GM19468 (cell line): ENCODE measurements around the gene DPEP1.
"Not testable (repeated sequence)": the region's sequence is repeated elsewhere in the genome, so short reads cannot be mapped to it uniquely, and the experiment has no call there.

Experiments used
- ATAC-seq: cut with Tn5 transposase; IDR thresholded peaks from one replicate; pipeline ENCODE4 v1.9.1; 2021; ENCODE audit warnings: mild to moderate bottlenecking, moderate library complexity, moderate number of reproducible peaks; ENCODE audit not compliant: unreplicated experiment; ENCODE audit errors: extremely low read depth

DPEP1 gene

DNA sequence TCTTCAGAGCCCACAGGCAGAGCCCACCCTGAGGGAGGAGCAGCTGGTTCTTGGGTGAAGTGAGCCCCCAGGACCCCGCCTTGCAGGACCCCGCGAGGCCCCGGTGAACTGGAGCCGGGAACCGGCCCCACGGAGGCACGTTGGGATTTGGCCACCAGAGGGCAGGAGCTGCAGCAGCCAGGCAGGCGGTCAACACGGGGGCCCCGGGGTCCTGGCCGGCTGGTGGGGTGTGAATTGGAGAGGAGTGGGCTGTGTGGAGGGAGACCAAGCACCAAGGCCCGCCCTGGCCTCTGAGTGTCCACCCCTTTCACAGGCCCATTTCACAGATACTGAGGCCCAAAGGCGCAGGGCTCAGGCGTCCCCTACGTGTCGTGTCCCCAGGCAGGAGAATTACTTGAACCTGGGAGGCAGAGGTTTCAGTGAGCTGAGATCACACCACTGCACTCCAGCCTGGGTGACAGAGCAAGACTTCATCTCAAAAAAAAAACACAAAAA lies 2.2 kb downstream of the DPEP1 start:
- ATAC-seq: no peak

DNA sequence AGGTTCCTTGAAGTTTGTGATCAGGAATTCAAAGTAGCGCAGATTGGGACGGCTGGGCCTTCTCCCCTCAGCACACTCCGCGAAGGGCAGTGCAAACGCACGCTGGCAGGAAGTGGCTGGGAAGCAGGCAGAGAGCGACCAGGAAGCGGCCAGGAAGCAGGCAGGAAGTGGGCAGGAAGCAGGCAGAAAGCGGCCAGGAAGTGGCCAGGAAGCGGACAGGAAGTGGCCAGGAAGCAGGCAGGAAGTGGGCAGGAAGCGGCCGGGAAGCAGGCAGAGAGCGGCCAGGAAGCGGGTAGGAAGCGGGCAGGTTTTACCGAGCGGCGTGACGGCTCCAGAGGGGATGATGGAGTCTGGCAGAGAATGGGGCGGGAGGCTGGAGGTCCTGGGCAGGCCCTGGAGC lies 3.2 kb downstream of the DPEP1 start:
- no peak for ATAC-seq

DNA sequence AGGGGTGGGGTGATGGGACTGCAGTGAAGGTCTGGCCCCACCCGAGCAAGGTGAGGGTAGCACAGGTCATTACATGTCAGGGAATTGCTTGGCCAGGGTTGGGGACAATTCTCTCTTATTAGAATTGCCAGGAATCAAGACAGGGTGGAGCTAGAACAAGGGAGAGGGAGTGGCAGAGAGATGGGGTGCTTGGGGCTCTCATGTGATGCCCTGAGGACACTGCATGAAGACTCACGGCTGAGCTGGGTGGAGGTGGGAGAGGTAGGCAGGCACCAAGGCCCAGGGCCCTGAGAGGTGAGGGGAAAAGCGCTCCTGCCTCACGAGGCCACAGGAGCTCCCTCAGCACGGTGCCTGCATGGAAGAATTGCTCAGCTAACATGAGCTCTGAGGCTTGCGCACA lies 3.6 kb downstream of the DPEP1 start:
- ATAC-seq: no peak

DNA sequence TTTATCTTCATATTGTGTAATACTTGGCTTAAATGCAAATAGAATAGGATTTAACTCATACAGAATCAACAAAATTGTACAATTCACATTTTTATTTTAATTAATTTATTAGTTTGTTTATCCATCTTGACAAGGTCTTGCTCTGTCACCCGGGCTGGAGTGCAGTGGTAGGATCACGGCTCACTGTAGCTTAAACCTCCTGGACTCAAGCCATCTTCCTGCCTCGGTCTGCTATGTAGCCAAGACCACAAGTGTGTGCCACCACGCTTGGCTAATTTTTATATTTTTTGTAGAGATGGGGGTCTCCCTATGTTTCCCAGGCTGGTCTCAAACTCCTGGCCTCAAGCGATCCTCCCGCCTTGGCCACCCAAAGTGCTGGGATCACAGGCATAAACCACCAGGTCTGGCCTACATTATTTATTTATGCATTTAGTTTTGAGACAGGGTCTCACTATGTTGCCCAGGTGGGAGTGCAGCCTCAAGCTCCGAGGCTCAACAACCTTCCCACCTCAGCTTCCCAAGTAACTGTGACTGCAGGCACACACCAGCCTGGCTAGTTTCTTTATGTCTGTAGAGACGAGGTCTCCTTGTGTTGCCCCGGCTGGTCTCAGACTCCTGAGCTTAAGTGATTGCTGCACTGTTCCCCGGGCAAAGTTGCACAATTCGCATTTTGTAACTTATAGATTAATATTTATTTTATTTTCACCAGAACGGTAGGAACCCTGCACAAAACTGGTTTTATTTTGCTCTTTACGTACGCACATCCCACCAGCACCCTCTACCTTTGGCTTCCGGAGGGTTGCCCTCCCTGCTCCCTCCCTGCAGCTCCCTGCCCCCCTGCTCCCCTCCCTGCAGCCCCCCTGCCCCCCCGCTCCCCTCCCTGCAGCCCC lies 4.9 kb downstream of the DPEP1 start:
- ATAC-seq: no peak

DNA sequence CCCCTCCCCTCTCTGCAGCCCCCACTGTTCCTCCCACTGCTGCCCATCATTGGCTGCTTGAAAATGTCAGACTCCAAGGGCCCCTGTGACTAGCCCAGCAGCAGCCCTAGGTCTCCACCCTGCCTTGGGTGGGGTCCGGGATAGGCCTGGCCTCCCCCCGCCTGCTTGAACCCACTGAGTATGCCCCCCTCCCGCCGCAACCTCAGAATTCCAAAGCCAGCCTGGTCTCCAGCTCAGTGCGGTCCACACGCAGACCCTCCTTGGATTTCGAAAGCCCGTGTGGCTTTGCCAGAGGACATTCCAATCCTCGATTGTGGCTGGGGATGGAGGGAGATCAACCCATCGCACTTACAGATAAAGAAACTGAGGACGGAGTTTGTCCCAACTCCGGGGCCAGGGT lies 6.4 kb downstream of the DPEP1 start:
- no peak for ATAC-seq

DNA sequence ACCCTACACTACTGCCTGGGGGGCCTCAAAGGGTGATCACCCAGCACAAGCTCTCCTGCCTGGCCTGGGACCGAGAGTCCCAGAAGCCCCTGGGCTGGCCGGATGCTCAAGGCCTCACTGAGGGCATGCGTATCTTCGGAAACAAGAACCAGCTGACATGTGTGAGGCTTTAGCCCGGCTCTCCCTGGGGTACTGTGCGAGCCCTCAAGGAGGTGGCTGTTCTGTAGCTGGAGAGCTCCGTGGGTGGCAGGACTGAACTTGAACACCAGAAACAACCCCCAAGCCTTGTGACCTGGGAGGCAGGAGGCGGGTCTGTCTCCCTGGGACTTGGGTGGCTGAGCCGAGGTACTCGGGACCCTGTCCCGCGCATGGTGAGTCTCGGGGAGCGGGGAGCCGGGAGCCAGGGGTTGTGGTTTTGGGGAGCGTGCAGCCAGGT lies 7.0 kb downstream of the DPEP1 start:
- no peak for ATAC-seq

DNA sequence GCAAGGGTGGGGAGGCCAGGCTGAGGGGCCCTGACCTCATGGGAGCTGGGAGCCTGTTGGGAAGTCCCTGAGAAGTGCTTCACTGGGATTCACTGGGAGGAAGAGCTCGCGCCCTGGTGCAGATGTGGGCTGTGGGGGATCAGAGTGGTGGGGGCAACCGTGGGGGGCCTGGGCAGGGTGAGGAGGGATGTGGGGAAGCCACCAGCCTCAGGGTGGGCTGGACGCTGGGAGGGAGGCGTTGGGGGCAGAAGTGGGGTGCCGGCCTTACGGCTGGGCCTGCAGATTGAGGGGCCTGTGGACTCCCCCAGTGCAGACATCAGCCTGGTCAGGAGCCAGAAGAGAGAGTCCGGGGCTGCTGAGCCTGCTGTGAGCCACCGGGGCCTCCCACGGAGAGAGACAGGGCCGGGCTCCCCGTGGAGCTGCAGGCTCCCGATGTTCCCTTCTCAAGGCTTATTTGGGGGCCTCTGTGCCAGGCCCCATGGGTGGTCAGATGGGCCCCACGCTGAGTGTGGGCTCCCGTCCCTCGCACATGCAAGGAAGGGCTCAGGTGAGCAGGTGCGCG lies 7.8 kb downstream of the DPEP1 start:
- no peak for ATAC-seq

DNA sequence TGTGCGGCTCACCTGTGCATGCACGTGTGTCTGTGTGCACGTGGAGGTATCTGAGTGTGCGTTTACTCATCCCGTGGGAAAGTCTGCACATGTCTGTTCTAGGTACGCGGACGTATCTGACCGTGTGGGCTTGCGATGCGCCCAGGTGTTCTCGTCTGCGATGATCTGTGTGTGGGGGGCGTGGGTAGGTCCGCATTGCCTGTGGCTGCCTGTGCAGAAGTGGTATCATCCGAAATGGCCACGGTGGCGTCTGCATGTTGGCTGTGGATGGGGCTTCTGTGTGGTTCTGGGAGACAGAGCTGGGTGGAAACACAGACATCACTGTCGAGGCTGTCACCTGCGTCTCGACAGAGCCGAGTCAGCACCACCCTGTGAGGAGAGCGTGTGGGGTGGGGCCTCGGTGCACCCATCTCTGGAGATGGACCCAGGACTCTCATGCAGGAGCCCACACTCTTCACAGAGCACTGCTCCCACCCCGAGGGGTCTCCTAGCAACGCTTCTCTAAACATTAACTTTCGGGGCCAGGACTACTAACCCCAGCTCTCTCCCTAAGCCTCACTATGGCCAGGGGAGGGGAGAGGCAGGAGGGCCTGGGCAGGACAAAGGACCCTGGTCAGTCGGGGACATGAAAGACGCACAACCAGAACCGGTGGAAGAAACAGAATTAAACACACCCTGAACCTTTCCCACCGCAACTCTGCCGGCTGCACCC lies 8.4 kb downstream of the DPEP1 start:
- ATAC-seq: no peak

DNA sequence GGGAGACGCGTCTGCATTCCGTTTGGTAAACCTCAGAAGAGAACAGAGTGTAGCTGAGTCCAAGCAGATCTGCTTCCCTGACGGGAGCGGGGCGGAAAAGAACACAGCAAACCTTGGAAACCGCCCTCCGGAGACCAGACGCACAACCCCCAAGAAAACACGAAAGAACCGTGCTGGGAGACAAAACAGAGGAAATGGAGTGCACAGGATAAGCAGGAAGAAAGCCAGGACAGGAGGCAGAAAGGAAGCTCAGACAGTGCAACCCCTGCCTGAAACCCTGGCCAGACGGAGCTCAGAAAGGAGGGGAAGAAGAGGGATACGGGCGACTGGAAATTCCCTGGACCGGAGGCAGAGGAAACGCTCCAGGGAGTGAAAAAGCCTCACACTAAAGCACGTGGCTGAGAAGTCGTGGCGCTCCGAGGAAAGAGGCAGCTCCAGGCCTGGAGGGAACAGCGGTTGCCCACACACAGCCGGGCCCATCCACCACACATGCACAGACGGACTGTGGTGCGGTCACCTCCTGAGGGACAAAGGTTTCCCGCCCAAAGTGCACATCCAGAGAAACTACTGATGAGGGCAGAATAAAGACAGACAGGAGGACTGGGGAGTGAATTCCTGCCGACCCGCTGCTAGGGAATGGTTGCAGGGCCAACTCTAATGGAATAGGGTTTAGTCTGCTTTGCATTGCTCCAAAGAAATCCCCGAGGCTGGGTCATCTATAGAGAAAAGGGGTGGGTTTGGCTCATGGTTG lies 10.2 kb downstream of the DPEP1 start:
- ATAC-seq: no peak

DNA sequence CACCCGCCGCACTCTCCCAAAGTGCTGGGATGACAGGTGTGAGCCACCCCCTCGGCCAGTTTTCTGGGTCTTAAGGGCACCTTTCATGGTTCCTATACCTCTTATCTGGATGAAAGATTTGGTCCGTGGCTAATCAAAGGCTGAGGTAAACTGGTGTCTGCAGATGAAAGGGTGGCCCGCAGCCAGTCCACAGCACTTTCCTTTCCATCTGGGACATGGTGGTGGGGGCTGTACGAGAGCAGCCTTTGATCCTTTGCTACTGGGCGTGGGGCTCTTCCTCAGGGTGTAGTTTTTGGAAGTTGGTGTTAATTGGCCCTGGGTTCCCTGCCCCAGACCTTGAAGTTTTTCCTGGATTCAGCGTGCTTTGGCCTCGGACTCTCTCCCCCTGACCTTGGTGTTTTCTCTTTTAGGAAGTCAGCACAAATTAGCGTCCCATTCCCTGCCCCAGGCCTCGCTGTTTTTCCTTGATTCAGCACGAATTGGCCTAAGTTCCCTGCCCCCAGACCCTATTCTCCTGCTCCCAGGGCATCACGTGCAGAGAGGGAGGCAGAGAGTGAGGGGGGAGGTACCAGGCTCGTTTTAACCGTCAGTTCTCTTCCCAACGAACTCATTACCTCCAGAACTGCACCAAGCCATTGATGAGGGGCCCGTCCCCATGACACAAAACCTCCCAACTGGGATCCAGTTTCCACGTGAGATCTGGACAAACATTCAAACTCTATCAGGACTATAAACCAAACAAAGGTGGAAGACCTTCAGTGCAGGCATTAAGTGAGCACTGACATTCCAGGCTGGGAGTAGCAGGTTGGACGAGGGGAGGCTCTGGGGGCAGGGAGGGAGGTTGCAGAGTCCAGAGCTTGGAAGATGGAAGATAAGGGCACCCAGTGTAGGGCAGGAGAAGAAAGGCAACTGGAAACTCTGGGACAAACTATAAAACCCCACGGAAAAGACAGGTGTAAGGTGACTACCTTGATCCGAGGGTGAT lies 11.6 kb downstream of the DPEP1 start:
- no peak for ATAC-seq

DNA sequence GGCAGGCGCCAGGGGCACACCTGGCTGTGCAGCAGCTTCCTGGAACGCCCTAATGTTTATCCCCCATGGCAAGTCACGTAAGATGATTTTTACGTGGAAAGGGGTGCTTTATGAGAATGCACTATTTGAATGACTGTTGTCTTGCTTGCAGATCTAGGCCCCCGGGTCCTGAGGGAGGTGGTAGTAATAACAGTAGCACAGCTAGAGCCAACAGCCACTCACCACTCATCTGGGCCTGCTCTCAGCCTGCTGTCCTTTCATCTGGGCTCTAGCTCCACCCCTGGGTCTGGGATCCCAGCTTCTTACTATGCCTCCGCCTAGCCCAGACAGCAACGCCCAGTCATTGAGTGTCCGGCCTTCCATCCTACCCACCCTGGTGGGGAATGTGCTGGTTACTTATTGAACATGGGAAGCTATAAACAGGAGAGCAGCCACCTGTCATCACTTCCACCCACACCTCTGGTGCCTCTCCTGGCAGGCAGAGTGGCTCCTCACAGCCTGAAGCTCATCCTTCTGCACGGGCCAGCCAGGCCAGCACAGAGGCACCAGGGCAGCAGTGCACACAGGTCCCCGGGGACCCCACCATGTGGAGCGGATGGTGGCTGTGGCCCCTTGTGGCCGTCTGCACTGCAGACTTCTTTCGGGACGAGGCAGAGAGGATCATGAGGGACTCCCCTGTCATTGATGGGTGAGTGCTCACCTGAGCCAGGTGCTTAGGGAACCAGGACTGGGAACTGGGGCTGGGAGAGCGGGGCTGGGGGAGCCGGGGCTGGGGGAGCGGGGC lies 16.6 kb downstream of the DPEP1 start:
- ATAC-seq: no peak

DNA sequence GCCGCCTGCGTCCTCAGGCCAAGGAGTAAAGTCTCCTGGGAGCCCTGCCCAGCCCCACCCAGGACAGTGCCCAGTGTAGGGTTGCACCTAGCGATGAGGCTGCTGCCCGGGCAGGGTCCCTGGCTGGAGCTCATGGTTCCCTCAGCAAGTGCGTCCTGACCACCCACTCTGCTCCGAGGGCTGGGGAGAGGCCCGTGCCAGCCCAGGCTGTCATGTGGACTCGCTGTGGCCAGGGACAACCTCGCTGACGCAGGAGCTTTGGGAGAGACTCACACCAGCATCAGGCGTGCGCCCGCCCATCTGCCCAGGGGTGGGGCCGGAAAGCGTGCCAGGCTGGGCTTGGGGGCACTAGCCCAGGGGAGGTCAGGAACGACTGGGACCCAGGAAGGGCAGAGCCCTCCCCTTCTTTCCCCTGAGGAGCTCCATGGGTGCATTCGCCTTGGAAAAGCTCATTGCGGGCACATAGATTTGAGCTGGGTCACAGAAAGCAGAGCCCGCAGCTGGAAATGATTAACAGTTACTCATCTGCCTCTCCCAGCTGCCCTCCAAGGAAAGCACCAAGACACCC lies 19.7 kb downstream of the DPEP1 start:
- no peak for ATAC-seq

DNA sequence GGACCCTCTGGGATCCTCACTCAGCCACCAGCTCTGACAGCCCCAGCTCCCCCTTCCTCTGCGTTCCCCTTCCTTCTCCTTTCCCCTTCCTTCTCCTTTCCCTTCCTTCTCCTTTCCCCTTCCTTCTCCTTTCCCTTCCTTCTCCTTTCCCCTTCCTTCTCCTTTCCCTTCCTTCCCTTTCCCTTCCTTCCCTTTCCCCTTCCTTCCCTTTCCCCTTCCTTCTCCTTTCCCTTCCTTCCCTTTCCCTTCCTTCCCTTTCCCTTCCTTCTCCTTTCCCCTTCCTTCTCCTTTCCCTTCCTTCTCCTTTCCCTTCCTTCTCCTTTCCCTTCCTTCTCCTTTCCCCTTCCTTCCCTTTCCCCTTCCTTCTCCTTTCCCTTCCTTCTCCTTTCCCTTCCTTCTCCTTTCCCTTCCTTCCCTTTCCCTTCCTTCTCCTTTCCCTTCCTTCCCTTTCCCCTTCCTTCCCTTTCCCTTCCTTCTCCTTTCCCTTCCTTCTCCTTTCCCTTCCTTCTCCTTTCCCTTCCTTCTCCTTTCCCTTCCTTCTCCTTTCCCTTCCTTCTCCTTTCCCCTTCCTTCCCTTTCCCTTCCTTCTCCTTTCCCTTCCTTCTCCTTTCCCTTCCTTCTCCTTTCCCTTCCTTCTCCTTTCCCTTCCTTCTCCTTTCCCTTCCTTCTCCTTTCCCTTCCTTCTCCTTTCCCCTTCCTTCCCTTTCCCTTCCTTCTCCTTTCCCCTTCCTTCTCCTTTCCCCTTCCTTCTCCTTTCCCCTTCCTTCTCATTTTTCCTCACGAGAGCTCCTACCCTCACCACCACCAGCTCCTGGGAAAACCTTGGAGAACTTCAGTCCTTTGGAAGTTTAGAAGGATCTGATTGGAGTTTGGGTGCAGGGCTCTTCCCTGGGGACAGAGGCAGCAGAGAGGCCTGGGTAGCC lies 21.3 kb downstream of the DPEP1 start:
- not testable (repeated sequence) for ATAC-seq

DNA sequence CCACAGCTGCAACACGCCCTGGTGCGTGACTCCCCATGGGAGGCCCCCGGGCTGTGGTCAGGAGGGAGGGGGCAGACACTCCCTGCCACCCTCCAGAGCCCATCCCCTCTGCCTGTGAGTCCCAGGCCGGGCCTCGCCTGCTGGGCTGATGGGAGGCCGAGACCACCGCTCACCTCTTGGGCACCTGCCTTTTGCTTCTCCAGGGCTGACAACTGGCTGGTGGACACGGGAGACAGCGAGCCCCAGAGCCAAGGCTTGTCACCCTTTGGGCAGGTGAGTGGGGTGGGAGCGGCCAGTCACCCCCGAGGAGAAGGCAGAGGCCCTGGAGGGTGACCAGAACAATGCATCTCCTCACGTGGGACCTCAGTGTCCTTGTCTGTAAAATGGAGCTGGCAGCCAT lies 23.2 kb downstream of the DPEP1 start:
- ATAC-seq: no peak

DNA sequence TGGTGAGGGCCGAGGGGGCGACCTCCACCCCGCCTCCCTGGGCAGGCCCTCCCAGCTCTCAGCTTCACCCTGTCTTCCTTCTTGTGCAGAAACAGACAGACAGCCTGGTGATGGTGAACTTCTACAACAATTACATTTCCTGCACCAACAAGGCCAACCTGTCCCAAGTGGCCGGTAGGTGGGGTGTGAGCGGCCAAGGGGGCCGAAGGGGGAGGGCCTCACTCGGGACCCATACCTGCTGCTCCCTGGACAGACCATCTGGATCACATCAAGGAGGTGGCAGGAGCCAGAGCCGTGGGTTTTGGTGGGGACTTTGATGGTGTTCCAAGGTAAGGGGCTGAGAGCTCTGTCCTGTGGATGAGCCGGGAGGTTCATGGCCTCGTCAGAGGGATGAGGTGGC lies 23.9 kb downstream of the DPEP1 start:
- no peak for ATAC-seq

DNA sequence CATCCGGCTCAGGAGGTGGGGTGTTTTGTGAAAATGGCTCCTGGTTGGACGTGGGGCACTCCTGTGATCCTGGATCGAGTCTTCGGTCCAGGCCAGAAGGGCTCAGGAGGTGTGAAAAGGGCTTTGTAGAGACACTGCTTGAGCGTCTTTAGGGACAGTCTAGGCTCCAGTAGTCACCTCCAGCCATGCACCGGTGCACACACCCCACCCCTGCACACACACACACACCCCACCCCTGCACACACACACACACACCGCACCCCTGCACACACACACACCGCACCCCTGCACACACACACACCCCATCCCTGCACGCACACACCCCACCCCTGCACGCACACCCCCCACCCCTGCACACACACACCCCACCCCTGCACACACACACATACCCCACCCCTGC lies 25.0 kb downstream of the DPEP1 start:
- ATAC-seq: no peak

DNA sequence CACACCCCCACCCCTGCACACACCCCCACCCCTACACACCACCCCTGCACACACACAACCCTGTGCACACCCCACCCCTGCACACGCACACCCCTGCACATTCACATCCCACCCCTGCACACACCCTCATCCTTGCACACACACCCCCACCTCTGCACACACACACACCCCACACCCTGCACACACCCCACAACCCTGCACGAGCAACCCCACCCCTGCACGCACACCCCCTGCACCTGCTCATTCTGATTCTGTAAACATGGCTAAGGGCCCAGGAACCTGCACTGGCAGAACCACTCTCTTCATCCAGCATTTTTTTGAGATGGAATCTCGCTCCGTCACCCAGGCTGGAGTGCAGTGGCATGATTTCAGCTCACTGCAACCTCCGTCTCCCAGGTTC lies 25.9 kb downstream of the DPEP1 start:
- ATAC-seq: no peak
